Kidney (tissue), 14 donors: ENCODE measurements around the gene POLR3H. TPM values are rescaled to one million over a fixed set of nuclear protein-coding genes. Genes with fewer than 3 reads are reported as not detected.

Experiments used
- DNase-seq, 5 donors: peaks; one replicate each; pipeline ENCODE4 v3.0.0-alpha.2; 2013 to 2020
- FAIRE-seq: peaks from 2 replicates; lab custom pipeline; 2012; peaks lifted over from hg19 to GRCh38; lab: Jason Lieb, UNC
- H3K27ac ChIP-seq, 2 donors: one replicate each; pipeline ENCODE4 v1.7.0; 2013; ENCODE audit warnings: low read depth in 2 of 2, low read length in 2 of 2, inconsistent platforms in 1 of 2
- H3K27me3 ChIP-seq: one replicate; pipeline ENCODE4 v1.7.1; 2013; ENCODE audit warnings: low read length, inconsistent platforms; ENCODE audit not compliant: control insufficient read depth, insufficient read depth
- H3K36me3 ChIP-seq, 3 donors: one replicate each; pipeline versions ENCODE4 v1.7.0 to v1.7.1; 2013; ENCODE audit warnings: low read length in 3 of 3, control low read depth in 1 of 3, inconsistent platforms in 1 of 3; ENCODE audit not compliant: insufficient read depth in 3 of 3, control insufficient read depth in 2 of 3
- H3K4me1 ChIP-seq, 3 donors: one replicate each; pipeline versions ENCODE4 v1.7.0 to v1.7.1; 2013; ENCODE audit warnings: low read length in 3 of 3, inconsistent platforms in 1 of 3, low read depth in 1 of 3; ENCODE audit not compliant: control insufficient read depth in 2 of 3, insufficient read depth in 2 of 3
- H3K4me3 ChIP-seq, 3 donors: one replicate each; pipeline versions ENCODE4 v1.7.0 to v1.8.1; 2013; ENCODE audit warnings: low read length in 3 of 3, control low read depth in 1 of 3, inconsistent platforms in 1 of 3
- H3K9ac ChIP-seq, 3 donors: one replicate each; pipeline versions ENCODE4 v1.7.0 to v1.7.1; 2013; ENCODE audit warnings: low read length in 3 of 3, control low read depth in 1 of 3, inconsistent platforms in 1 of 3
- H3K9me3 ChIP-seq, 3 donors: one replicate each; pipeline versions ENCODE4 v1.7.0 to v1.7.1; 2013; ENCODE audit warnings: low read length in 3 of 3, control low read depth in 1 of 3, inconsistent platforms in 1 of 3; ENCODE audit not compliant: control insufficient read depth in 2 of 3, insufficient read depth in 1 of 3
- intact Hi-C: fragments of 100-400 bp; cut with DNase I; formaldehyde crosslinking; loops from one replicate; pipeline ENCODE4 v1.11.1; 2022
- polyA plus RNA-seq: library from polyadenylated mRNA; stranded (reverse); fragments of 350-450 nt; fragmentation: Illumina TruSeq; extraction: RNeasy Lipid Tissue Mini Kit (QIAGEN cat#74804); gene quantifications from one replicate; pipeline ENCODE4 v1.2.3, GENCODE V29; 2014; ENCODE audit warnings: low read depth, low replicate concordance; ENCODE audit not compliant: insufficient read depth
- total RNA-seq: library from RNA; stranded (reverse); fragmentation: NEBNext Ultra II Directional; extraction: Animal tissue kit (Norgen Biotek cat#: 25700); gene quantifications from one replicate; pipeline ENCODE4 v1.2.1, GENCODE V29; 2021
- TF ChIP-seq, protein P1 (sequence below): IDR thresholded peaks from 3 replicates; pipeline ENCODE4 v1.5.1; 2012; ENCODE audit warnings: mild to moderate bottlenecking, moderate library complexity, borderline replicate concordance; ENCODE audit not compliant: insufficient read depth; ENCODE audit errors: extremely low read depth
- donor health status: control.
- donor health status: control.
- donor health status: control.
- donor health status: control.
- donor health status: control.
- donor health status: DM: yes; HTN: yes; CAD: no.
- donor health status: Normal renal cell carcinoma (clear cell type).

Gene POLR3H
- total and polyA plus RNA-seq, 2 donors from 2014 or later, result 37.4 to 39.4 TPM

DNA sequence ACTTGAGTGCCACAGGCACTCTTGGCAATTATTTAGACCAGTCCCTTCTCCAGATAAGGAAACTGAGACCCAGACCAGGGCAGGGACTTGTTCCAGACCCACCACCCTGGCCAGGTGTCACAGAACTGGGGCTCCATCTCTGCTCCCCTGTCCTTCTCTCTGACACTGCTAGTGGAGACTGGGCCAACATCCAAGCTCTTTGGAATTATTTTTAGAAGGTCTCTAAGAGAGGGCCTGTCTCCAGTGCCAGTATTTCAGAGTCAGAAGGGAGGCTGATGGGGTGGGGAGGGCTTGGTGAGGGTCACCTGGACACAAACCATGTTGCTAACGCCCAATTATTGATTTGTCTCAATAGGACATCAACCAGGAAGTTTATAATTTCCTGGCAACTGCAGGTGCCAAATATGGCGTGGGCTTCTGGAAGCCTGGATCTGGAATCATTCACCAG is 32.7 kb downstream of the POLR3H start:
- TF ChIP-seq, protein P1, sequence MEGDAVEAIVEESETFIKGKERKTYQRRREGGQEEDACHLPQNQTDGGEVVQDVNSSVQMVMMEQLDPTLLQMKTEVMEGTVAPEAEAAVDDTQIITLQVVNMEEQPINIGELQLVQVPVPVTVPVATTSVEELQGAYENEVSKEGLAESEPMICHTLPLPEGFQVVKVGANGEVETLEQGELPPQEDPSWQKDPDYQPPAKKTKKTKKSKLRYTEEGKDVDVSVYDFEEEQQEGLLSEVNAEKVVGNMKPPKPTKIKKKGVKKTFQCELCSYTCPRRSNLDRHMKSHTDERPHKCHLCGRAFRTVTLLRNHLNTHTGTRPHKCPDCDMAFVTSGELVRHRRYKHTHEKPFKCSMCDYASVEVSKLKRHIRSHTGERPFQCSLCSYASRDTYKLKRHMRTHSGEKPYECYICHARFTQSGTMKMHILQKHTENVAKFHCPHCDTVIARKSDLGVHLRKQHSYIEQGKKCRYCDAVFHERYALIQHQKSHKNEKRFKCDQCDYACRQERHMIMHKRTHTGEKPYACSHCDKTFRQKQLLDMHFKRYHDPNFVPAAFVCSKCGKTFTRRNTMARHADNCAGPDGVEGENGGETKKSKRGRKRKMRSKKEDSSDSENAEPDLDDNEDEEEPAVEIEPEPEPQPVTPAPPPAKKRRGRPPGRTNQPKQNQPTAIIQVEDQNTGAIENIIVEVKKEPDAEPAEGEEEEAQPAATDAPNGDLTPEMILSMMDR, result no peak
- intact Hi-C loops, result no loop called here
- no peaks in the 10 kb centered on the region for H3K27me3 ChIP-seq
- no peak overlapping the region for H3K4me3 ChIP-seq
- H3K27ac ChIP-seq, result no peak overlapping the region
- peaks cover 0 to 14% (median 4%) of the 10 kb centered on the region in 3 donors for H3K4me1 ChIP-seq
- FAIRE-seq, result no peak
- H3K36me3 ChIP-seq, result peaks cover 0 to 49% (median 43%) of the 10 kb centered on the region in 3 donors
- DNase-seq, result no peak
- H3K9me3 ChIP-seq, result no peaks in the 10 kb centered on the region
- no peak overlapping the region for H3K9ac ChIP-seq

DNA sequence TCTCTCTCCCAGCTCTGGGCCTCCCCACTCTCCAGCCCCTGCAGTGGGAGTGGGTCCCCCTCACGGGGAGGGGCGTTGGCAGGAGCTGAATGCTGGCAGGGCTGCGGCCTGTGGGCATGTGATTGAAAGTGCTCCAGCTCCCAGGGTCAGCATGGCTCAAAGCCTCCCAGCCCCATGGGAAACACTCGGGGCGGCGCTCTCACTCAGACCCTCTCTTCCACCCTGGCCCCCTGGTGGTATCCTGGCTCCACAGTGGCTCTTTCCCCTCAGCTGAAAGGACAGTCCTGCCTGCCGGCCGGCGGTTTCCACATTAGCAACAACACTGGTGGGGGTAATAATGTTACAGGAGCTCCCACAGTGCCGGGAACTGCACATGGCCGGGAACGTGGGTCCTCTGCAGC is 35.5 kb downstream of the POLR3H start:
- H3K27me3 ChIP-seq, result no peaks in the 10 kb centered on the region
- DNase-seq (no peak), FAIRE-seq (no peak)
- H3K27ac ChIP-seq, result peak overlapping the region in 1 of 2 donors; percentile 29
- no peak overlapping the region for H3K4me3 ChIP-seq
- intact Hi-C loops, result no loop called here
- H3K9ac ChIP-seq, result no peak overlapping the region
- TF ChIP-seq, protein P1, result no peak
- peaks cover 0 to 14% (median 4%) of the 10 kb centered on the region in 3 donors for H3K4me1 ChIP-seq
- H3K36me3 ChIP-seq, result peaks cover 0 to 34% (median 26%) of the 10 kb centered on the region in 3 donors
- H3K9me3 ChIP-seq, result no peaks in the 10 kb centered on the region

DNA sequence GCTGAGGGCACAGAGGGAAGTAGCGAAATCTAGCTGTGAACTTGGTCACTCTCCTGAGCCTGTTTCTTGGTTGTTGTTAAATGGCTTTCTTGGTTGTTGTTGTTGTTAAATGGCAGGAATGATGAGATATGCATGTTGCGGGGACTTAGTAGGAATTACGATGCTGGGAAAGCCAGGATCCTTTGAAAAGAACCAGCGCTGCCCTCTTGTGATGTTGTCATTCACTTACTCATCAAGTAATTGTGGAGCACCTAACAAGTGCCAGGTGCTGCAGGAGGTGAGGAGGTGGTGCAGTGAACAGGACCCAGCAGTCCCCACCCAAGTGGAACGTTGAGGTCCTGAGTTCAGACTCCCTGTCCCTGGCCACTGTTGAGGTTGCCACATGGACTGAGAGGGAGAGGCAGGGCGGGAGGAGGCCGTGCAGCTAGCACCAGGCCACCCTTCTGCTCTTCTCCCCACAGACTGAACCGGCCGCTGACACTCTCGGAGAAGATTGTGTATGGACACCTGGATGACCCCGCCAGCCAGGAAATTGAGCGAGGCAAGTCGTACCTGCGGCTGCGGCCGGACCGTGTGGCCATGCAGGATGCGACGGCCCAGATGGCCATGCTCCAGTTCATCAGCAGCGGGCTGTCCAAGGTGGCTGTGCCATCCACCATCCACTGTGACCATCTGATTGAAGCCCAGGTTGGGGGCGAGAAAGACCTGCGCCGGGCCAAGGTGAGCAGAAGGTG is 36.8 kb downstream of the POLR3H start:
- TF ChIP-seq, protein P1, result no peak
- Histone ChIP-seq H3K27me3 (no peaks in the 10 kb centered on the region), H3K9ac (no peak overlapping the region), H3K27ac (no peak overlapping the region), H3K9me3 (no peaks in the 10 kb centered on the region), H3K4me3 (no peak overlapping the region), H3K4me1 (peaks cover 0 to 5% (median 2%) of the 10 kb centered on the region in 3 donors), H3K36me3 (peaks cover 0 to 29% (median 20%) of the 10 kb centered on the region in 3 donors)
- DNase-seq (no peak), FAIRE-seq (no peak)
- intact Hi-C loops, result no loop called here
